Lower leg skin (tissue), 3 donors: ENCODE results near the gene METTL24.

Source experiments
- POLR2A ChIP-seq, 2 donors: fragments of 450-650 bp; IDR thresholded peaks; one replicate each; pipeline ENCODE4 v1.6.1; 2016 to 2017; ENCODE audit warnings: antibody characterized with exemption in 2 of 2, mild to moderate bottlenecking in 1 of 2, moderate library complexity in 1 of 2
- TF ChIP-seq, protein P1 (sequence below), 3 donors: fragments of 450-650 bp; IDR thresholded peaks; one replicate each; pipeline ENCODE4 v1.5.1; 2016; ENCODE audit warnings: antibody characterized with exemption in 3 of 3, mild to moderate bottlenecking in 3 of 3, moderate library complexity in 2 of 3

DNA sequence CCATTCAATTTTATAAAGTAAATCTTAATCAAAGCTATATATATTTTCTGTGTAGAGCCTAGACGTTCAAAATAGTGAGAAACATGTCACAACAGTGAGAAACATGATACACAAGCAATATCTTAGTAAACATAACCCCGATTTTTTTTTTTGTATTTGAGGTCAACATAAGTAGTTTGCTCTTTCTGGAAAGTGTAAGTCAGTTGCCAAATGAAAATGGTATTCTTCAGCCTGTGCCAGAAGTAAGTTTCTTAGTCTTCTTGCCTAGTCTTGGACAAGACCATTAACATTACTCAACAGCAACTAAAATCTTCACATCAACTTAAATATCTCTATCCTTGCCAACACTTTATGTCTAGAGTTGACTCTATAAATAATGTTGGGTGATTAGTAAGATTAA lies 59.7 kb downstream of the METTL24 start:
- TF ChIP-seq, protein P1, sequence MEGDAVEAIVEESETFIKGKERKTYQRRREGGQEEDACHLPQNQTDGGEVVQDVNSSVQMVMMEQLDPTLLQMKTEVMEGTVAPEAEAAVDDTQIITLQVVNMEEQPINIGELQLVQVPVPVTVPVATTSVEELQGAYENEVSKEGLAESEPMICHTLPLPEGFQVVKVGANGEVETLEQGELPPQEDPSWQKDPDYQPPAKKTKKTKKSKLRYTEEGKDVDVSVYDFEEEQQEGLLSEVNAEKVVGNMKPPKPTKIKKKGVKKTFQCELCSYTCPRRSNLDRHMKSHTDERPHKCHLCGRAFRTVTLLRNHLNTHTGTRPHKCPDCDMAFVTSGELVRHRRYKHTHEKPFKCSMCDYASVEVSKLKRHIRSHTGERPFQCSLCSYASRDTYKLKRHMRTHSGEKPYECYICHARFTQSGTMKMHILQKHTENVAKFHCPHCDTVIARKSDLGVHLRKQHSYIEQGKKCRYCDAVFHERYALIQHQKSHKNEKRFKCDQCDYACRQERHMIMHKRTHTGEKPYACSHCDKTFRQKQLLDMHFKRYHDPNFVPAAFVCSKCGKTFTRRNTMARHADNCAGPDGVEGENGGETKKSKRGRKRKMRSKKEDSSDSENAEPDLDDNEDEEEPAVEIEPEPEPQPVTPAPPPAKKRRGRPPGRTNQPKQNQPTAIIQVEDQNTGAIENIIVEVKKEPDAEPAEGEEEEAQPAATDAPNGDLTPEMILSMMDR (IDR thresholded peaks at IDR 0.05): no peak
- no peak for TF ChIP-seq POLR2A (IDR thresholded peaks at IDR 0.05)
